NCI-H146 treated with DMSO at 0.1 percent for 48 hours (cell line): ENCODE results near the gene KDM4B.

Source experiments
- DNase-seq: peaks from one replicate; lab custom pipeline; 2025; ENCODE audit not compliant: unreplicated experiment; lab: John Stamatoyannopoulos, UW

KDM4B gene

GRCh38 chr19:5132206-5132560, 163.3 kb downstream of the KDM4B start:
- no peak for DNase-seq

- DNase-seq = no peak
Observed at GRCh38 chr19:5132698-5133651, 164.1 kb downstream of the KDM4B start.

- no peak for DNase-seq
Observed at GRCh38 chr19:5133986-5134595, 165.2 kb downstream of the KDM4B start.

GRCh38 chr19:5134691-5135090, 165.8 kb downstream of the KDM4B start:
- DNase-seq = no peak

- no peak for DNase-seq
Observed at GRCh38 chr19:5136073-5136855, 167.4 kb downstream of the KDM4B start.

GRCh38 chr19:5137114-5137513, 168.2 kb downstream of the KDM4B start:
- no peak for DNase-seq

- no peak for DNase-seq
Observed at GRCh38 chr19:5137571-5138124, 168.7 kb downstream of the KDM4B start.

- DNase-seq = no peak
Observed at GRCh38 chr19:5138606-5139582, 170.0 kb downstream of the KDM4B start.

GRCh38 chr19:5139583-5140325, 170.8 kb downstream of the KDM4B start:
- DNase-seq = no peak

GRCh38 chr19:5141129-5141849, 172.4 kb downstream of the KDM4B start:
- no peak for DNase-seq

GRCh38 chr19:5141850-5142724, 173.2 kb downstream of the KDM4B start:
- no peak for DNase-seq

- no peak for DNase-seq
Observed at GRCh38 chr19:5142725-5143097, 173.8 kb downstream of the KDM4B start.

GRCh38 chr19:5143471-5144411, 174.8 kb downstream of the KDM4B start:
- DNase-seq = no peak

- no peak for DNase-seq
Observed at GRCh38 chr19:5144545-5145179, 175.7 kb downstream of the KDM4B start.

GRCh38 chr19:5145521-5146511, 176.9 kb downstream of the KDM4B start:
- no peak for DNase-seq
